Muscle of arm (tissue), 12 donors: Measurements from ENCODE around the gene FBXL20. TPM values are rescaled to one million over a fixed set of nuclear protein-coding genes. Genes with fewer than 3 reads are reported as not detected.
A peak's percentile ranks its signal among the peaks of the same experiment; 100 is the strongest.
"Not testable (repeated sequence)": the region's sequence is repeated elsewhere in the genome, so short reads cannot be mapped to it uniquely, and the experiment has no call there.

Experiments
- DNase-seq: peaks from one replicate; pipeline ENCODE4 v3.0.0-alpha.2; 2013
- polyA plus RNA-seq, 12 donors: library from polyadenylated mRNA; unstranded; fragments of 120-200 nt; gene quantifications; one replicate each; pipeline ENCODE4 v1.2.1, GENCODE V29; 2013; ENCODE audit not compliant: insufficient read length in 12 of 12

FBXL20 gene
- polyA plus RNA-seq, 12 donors: 6.5 to 11.7 (median 7.9) TPM; not detected in 1

- no peak for DNase-seq
These were observed 148.5 kb downstream of the FBXL20 start for GRCh38 chr17:39252788-39253460.

- no peak for DNase-seq
These were observed 149.4 kb downstream of the FBXL20 start for GRCh38 chr17:39251997-39252396.

DNA sequence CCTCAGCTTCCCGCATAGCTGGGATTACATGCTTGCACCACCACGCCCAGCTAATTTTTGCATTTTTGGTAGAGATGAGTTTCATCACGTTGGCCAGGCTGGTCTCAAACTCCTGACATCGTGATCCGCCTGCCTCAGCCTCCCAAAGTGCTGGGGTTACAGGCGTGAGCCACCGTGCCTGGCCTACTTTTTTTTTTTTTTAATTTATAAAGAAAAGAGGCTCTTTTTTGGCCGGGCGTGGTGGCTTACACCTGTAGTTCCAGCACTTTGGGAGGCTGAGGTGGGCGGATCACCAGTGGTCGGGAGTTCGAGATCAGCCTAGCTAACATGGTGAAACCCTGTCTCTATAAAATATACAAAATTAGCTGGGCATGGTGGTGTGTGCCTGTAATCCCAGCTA lies 151.3 kb downstream of the FBXL20 start:
- DNase-seq: not testable (repeated sequence)

DNA sequence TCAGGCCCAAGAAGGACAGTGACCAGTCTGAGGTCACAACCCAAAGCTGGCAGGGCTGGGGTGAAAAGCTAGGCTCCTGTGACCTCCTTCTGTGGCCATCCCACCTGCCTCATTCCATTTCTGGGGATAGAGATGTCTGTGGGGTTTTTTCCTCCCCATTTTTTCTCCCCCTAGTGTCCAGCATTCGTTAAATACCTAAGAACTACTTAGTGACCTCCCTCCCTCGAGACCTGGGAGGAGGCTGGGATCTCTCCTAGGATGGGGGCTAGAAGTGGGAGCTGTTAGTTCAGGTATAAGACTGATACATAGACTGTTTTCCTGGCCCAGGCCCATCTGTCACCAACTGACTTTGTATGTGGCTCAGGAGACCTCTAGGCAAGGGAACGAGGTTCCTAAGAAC lies 155.2 kb downstream of the FBXL20 start:
- no peak for DNase-seq

- DNase-seq: peak; percentile 86
These were observed 156.5 kb downstream of the FBXL20 start for GRCh38 chr17:39244600-39245570.

- DNase-seq: no peak
These were observed 157.3 kb downstream of the FBXL20 start for GRCh38 chr17:39244016-39244599.

DNA sequence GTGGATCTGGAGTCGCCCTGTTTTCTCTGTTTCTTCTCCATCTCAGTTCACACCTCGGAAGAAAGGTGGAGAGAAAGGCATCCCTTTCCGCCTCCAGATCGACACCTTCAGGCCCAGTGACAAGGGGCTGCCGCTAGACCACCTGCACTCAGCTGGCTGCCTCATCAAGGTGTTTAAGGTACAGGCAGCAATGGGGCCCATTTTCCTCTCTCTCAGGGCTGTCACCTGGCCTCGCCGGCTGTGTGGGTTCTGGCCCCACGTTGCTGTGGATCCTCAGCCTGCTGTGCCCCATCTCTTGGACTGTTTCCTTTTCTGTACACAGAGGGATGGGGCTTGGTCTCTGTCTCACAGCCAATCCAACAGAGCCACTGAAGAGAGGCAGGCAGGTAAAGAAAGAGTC lies 158.3 kb downstream of the FBXL20 start:
- no peak for DNase-seq

GRCh38 chr17:39240631-39241030 lies 160.8 kb downstream of the FBXL20 start:
- no peak for DNase-seq

DNA sequence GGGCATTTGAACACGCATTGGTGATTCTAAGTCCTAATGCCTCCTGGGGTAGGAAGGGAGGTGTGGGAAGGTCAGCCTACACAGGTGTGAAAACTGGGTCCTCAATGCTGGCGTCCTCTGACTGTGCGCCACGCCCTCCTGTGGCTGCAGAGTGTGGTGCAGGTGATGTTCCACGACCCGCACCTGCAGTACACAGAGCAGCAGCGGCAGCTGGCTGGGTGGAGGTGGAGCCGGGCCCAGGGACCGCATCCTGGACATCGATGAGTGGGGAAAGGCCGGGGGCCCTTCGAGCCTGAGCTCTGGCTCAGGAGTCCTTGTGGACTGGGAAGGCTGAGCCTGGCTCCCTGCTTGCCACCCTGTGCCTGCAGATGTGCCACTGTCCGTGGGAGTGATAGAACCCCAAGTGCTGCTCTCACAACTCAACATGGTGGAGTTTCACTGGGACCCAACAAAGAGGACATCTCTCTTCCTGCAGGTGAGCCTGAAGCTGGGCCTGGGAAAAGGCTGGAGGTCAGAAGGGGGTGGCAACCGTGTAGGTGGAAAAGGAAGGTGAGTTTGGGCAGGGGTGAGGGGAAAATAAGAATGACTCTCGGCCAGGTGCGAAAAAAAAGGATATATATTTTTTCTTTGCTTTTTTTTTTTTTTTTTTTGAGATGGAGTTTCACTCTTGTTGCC lies 161.6 kb downstream of the FBXL20 start:
- no peak for DNase-seq

GRCh38 chr17:39238311-39238972 lies 163.0 kb downstream of the FBXL20 start:
- DNase-seq: no peak

GRCh38 chr17:39237586-39237985 lies 163.8 kb downstream of the FBXL20 start:
- DNase-seq: no peak

DNA sequence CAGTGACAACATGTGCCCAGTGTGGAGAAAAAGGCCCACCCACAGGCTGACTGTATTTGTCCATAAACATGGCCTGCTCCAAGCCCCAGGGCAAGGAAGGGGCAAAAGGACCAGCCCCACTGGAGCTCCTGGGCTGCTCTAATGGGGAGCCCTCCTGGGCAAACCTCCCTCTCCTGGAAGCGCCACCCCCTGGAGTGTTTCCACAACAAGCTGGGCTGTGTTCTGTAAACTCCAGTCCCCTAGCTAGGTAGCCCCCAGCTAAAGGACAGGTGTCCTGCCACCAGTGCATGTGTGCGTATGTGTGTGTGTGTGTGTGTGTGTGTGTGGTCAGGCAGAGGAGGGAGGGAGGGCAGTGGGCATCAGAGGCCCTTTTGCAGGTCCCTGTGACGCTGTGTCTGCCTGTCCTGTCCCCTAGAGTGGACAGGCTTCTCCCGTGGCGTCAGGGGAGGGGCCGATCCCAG lies 164.4 kb downstream of the FBXL20 start:
- DNase-seq: no peak

DNA sequence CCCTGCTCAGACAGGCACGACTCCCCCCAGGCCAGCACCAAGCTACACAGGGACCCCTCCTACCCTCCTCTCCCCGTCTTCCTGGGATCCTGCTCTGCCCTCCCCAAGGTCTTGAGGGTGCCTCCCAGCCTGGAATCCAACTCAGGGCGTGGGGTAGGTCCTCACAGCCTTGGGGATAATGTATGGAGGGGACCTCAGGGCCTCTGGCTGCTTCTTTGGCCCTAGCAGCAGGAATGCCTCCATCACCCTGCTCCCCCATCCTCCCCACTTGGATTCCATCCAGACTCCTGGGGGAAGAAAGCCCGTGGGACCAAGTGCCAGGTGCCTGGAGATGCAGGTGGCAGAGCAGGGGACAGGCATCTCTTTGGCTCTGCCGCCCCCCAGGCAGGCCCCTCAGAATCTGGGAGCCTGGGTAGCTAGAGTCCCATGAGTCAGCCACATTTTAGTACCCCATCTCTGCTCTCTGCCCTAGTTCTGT lies 164.9 kb downstream of the FBXL20 start:
- no peak for DNase-seq

DNA sequence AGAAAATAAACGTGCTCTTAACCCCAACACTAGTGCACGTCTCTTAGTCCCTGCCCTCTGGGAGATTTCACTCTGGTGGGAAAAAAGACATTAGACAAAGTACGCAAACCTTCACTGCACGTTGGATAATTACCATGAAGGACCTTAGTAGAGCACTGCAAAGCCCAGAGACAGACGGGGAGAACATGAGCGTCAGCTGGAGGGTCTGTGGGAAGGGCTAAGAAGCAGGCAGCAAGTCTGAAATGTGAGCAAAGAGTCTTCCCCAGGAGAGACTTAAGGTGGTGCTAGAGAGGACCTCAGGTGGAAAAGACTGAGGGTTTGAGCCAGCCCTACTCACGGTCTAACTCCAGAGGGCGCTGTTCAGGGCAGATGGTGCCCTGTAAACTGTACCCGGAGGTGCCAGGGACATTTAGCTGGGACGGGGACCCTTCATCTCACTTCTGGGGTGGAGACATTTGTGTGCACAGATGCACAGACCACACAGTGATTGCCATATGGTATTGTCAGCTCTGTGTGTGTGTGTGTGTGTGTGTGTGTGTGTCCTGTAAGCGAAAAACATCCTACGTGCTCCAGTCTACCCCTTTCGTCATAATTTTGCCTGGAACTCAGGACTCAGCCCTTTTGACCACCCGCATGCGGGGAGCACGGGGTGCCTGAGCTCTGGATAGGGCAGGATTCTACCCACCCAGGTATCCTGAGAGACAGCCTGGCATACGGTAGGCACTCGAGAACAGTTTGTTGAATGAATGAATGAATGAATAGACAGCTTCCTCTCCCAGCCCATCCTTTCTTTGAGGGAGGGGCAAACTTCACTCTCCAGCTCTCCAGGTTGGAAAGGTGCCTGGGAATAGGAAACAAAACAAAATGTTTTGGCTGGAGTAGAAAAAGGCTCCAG lies 165.6 kb downstream of the FBXL20 start:
- no peak for DNase-seq

DNA sequence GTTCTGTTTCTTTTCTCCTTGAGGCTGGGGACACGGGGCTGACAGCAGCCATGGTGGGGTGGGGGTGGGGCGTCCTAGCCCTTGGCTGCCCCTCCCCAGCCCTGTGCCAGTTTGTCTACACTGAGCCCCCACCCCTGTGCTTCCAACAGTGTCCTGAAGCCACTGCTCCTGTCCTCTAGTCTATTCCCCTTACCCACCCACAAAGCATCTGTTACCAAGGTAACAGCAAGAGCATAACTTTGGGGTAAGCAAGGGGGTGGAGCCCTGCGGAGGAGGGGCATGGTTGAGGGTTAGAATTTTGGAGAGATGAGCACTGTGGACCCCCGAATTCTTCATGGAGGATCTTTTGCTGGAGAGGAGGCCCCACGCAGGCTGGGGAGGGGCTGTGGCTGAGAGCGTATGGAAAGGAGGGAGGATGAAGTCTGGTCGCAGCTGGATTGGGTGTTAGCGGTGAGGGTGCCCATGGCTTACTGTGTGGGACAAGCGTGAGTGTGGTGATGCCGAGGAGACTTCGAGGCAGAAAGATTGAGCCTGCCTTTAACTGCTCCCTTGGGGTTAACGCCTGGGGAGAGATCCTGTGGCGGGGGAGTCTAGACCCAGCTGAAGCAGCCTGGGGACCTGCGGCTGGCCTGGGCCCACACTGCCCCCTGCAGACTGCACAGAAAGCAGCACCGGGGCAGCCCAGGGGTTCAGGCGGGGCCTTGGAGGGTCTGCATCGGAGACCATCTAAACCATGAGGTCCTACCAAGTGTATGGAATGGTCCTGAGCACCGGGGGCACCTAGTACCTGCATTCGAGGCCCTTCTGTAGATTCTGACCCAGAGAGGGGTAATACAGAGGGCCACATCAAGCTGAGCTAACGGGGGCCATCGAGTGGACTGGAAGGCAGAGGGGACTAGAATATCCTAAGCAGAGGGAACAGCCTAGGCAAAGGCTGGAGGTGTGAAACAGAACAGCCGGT lies 169.6 kb downstream of the FBXL20 start:
- DNase-seq: no peak

- DNase-seq: no peak
These were observed 170.3 kb downstream of the FBXL20 start for GRCh38 chr17:39231091-39231561.

GRCh38 chr17:39230361-39230760 lies 171.1 kb downstream of the FBXL20 start:
- DNase-seq: no peak

GRCh38 chr17:39229274-39229913 lies 172.0 kb downstream of the FBXL20 start:
- no peak for DNase-seq
